Right forelimb (tissue), 1 donor: Measurements from ENCODE around the gene ZNF683.
"Not testable (repeated sequence)": the region's sequence is repeated elsewhere in the genome, so short reads cannot be mapped to it uniquely, and the experiment has no call there.

Source experiments
- DNase-seq: peaks from one replicate; pipeline ENCODE4 v3.0.0-alpha.2; 2018

ZNF683 gene

GRCh38 chr1:26372611-26373010, at the start of gene ZNF683:
ZNF683 (minus strand) TSS chr1:26372750; CDS start chr1:26368571, 4,179 bp downstream.
- DNase-seq = not testable (repeated sequence)

GRCh38 chr1:26419494-26419893, 46.9 kb upstream of the ZNF683 start:
- DNase-seq = no peak

GRCh38 chr1:26418865-26419349, 46.4 kb upstream of the ZNF683 start:
- DNase-seq = no peak

GRCh38 chr1:26417111-26417759, 44.7 kb upstream of the ZNF683 start:
- peak; percentile 67 for DNase-seq

- no peak for DNase-seq
These were observed 40.5 kb upstream of the ZNF683 start for GRCh38 chr1:26413031-26413430.

GRCh38 chr1:26412180-26412840, 39.8 kb upstream of the ZNF683 start:
- DNase-seq = no peak

- DNase-seq = no peak
These were observed 39.1 kb upstream of the ZNF683 start for GRCh38 chr1:26411624-26412074.

- DNase-seq = no peak
These were observed 38.4 kb upstream of the ZNF683 start, which contains the start of gene LIN28A for GRCh38 chr1:26410706-26411623. LIN28A (plus strand) TSS chr1:26410817; CDS start chr1:26410892, 75 bp downstream.

GRCh38 chr1:26409191-26409807, 36.7 kb upstream of the ZNF683 start:
- no peak for DNase-seq

GRCh38 chr1:26408604-26409003, 36.1 kb upstream of the ZNF683 start:
- DNase-seq = peak; percentile 94

- DNase-seq = no peak
These were observed 32.8 kb upstream of the ZNF683 start for GRCh38 chr1:26405281-26405915.

GRCh38 chr1:26404641-26405040, 32.1 kb upstream of the ZNF683 start:
- DNase-seq = no peak

- no peak for DNase-seq
These were observed 31.1 kb upstream of the ZNF683 start for GRCh38 chr1:26403656-26404055.

GRCh38 chr1:26401891-26402290, 29.3 kb upstream of the ZNF683 start:
- no peak for DNase-seq

GRCh38 chr1:26399034-26399433, 26.5 kb upstream of the ZNF683 start:
- DNase-seq = no peak

- DNase-seq = no peak
These were observed 23.2 kb upstream of the ZNF683 start for GRCh38 chr1:26395754-26396153.

GRCh38 chr1:26391450-26391849, 18.9 kb upstream of the ZNF683 start:
- DNase-seq = no peak

- no peak for DNase-seq
These were observed 17.2 kb upstream of the ZNF683 start for GRCh38 chr1:26389604-26390247.

- DNase-seq = no peak
These were observed 16.4 kb upstream of the ZNF683 start for GRCh38 chr1:26388791-26389445.

- DNase-seq = no peak
These were observed 14.9 kb upstream of the ZNF683 start for GRCh38 chr1:26387447-26387846.

GRCh38 chr1:26385063-26385462, 12.5 kb upstream of the ZNF683 start:
- DNase-seq = not testable (repeated sequence)
